Spleen (tissue), 7 donors: ENCODE measurements around the gene CHP2.

Experiments
- CTCF ChIP-seq, 11 experiments: fragments of 200-600 bp in 7 of 11; fragments of 450-650 bp in 4 of 11; sonication (generic) in 4 of 11; IDR thresholded peaks in 8 of 11; conservative IDR thresholded peaks in 3 of 11; 1 replicate in 7 of 11; 2 replicates in 4 of 11; pipeline versions ENCODE4 v1.4.0 to v1.8.0; 2016 to 2021; ENCODE audit warnings: antibody characterized with exemption in 11 of 11, inconsistent platforms in 4 of 11, mild to moderate bottlenecking in 1 of 11
- POLR2A ChIP-seq, 3 donors: fragments of 450-650 bp; IDR thresholded peaks; one replicate each; pipeline ENCODE4 v1.5.1; 2017; ENCODE audit warnings: antibody characterized with exemption in 3 of 3, mild to moderate bottlenecking in 1 of 3
- POLR2AphosphoS5 ChIP-seq, 3 donors: sonication (generic); formaldehyde crosslinking; IDR thresholded peaks; one replicate each; pipeline ENCODE4 v1.5.1; 2017; ENCODE audit warnings: antibody characterized with exemption in 3 of 3
- donor health status: DM: no; HTN: no; CAD: no; lungs with moderate emphysema.
- donor health status: DM: no; HTN: no; CAD: no.
- donor health status: DM: no; HTN: no; CAD: no.

DNA sequence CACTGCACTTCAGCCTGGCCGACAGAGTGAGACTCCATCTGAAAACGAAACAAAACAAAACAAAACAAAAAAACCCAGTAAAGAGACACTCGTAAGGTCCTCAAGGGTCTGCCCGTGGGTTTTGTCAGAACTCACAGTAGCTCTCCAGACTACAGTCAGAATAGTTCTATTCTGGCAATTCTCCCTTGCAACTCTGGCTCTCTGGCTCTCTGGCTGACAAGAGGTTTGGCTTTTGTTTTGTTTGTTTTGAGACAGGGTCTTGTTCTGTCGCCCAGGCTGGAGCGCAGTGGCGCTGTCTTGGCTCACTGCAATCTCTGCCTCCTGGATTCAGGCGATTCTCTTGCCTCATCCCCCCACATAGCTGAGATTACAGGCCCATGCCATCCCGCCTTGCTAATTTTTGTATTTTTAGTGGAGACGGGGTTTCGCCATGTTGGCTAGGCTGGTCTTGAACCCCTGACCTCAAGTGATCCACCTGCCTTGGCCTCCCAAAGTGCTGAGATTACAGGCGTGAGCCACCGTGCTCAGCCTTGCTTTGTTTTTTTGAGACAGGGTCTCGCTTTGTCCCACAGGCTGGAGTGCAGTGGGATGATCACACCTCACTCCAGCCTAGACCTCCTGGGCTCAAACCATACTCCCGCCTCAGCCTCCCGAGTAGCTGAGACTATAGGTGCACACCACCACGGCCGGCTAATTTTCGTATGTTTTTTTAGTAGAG, 20.5 kb upstream of the CHP2 start:
- TF ChIP-seq CTCF (IDR thresholded peaks at IDR 0.05 in 8 of 11, conservative IDR thresholded peaks at IDR 0.05 in 3 of 11) (no peak), POLR2A (IDR thresholded peaks at IDR 0.05) (no peak), POLR2AphosphoS5 (IDR thresholded peaks at IDR 0.05) (no peak)
